WTC11 (cell line): ENCODE data around the gene KRT12. TPM values are rescaled to one million over a fixed set of nuclear protein-coding genes. Genes with fewer than 3 reads are reported as not detected.

ENCODE experiments used
- ATAC-seq: fragments of 200-7000 bp; cut with Tn5 transposase; 2 replicates; pipeline ENCODE4 v1.10.0; 2021; ENCODE audit warnings: mild to moderate bottlenecking, moderate library complexity
- CTCF ChIA-PET: fragments of 300-600 bp; sonication (Branson Sonifier 250); formaldehyde crosslinking; loops from one replicate; lab custom pipeline; 2021; ENCODE audit warnings: antibody characterized with exemption; lab: Charles Lee
- POLR2A ChIA-PET: fragments of 350-600 bp; sonication (Branson Sonifier 250); formaldehyde crosslinking; loops from one replicate; lab custom pipeline; 2021; ENCODE audit warnings: antibody characterized with exemption; lab: Charles Lee
- DNase-seq: peaks from one replicate; pipeline ENCODE4 v3.0.0; 2021; ENCODE audit warnings: low spot score
- H3K27ac Mint-ChIP-seq: 2 replicates; pipeline ENCODE4 v1.8.0; 2021; ENCODE audit warnings: mixed read lengths
- H3K27me3 Mint-ChIP-seq: 2 replicates; pipeline ENCODE4 v1.8.0; 2021; ENCODE audit warnings: low read depth, mild to moderate bottlenecking, moderate library complexity, mixed read lengths
- H3K36me3 Mint-ChIP-seq: 2 replicates; pipeline ENCODE4 v1.8.0; 2021; ENCODE audit warnings: mixed read lengths
- H3K4me1 Mint-ChIP-seq: 2 replicates; pipeline ENCODE4 v1.8.0; 2022; ENCODE audit warnings: mixed read lengths
- H3K4me3 Mint-ChIP-seq: 2 replicates; pipeline ENCODE4 v1.8.0; 2021; ENCODE audit warnings: mild to moderate bottlenecking, moderate library complexity, mixed read lengths
- H3K9me3 Mint-ChIP-seq: 2 replicates; pipeline ENCODE4 v1.8.0; 2021; ENCODE audit warnings: mixed read lengths
- CBFB ChIP-seq: sonication (generic); formaldehyde crosslinking; IDR thresholded peaks from 2 replicates; pipeline ENCODE4 v1.8.1; 2022; ENCODE audit warnings: mild to moderate bottlenecking, low read depth, missing genetic modification reagents
- CREM ChIP-seq: sonication (generic); formaldehyde crosslinking; IDR thresholded peaks from 2 replicates; pipeline ENCODE4 v1.8.1; 2022; ENCODE audit warnings: mild to moderate bottlenecking, missing genetic modification reagents, moderate library complexity
- EMX1 ChIP-seq: fragments of 250-450 bp; sonication (Bioruptor Pico); IDR thresholded peaks from 2 replicates; pipeline ENCODE4 v1.8.0; 2021; ENCODE audit warnings: mild to moderate bottlenecking
- FOXJ3 ChIP-seq: sonication (generic); formaldehyde crosslinking; IDR thresholded peaks from 2 replicates; pipeline ENCODE4 v1.9.0; 2021; ENCODE audit warnings: missing genetic modification reagents, mild to moderate bottlenecking, borderline replicate concordance
- GABPB1 ChIP-seq: sonication (generic); formaldehyde crosslinking; IDR thresholded peaks from 2 replicates; pipeline ENCODE4 v1.8.1; 2023; ENCODE audit warnings: mild to moderate bottlenecking, missing genetic modification reagents
- GTF2I ChIP-seq: fragments of 250-450 bp; sonication (Bioruptor Pico); conservative IDR thresholded peaks from 2 replicates; pipeline ENCODE4 v1.4.0; 2021; ENCODE audit warnings: mild to moderate bottlenecking
- IRF2 ChIP-seq: sonication (generic); formaldehyde crosslinking; IDR thresholded peaks from 2 replicates; pipeline ENCODE4 v1.8.0; 2022; ENCODE audit warnings: low read depth, missing genetic modification reagents, borderline replicate concordance
- MYBL2 ChIP-seq: sonication (generic); formaldehyde crosslinking; IDR thresholded peaks from 2 replicates; pipeline ENCODE4 v1.8.1; 2023; ENCODE audit warnings: mild to moderate bottlenecking, moderate library complexity, missing genetic modification reagents
- NFATC4 ChIP-seq: fragments of 250-450 bp; sonication (Bioruptor Pico); IDR thresholded peaks from 2 replicates; pipeline ENCODE4 v1.9.0; 2021; ENCODE audit warnings: mild to moderate bottlenecking
- NR1H2 ChIP-seq: sonication (generic); formaldehyde crosslinking; IDR thresholded peaks from 2 replicates; pipeline ENCODE4 v1.9.0; 2021; ENCODE audit warnings: mild to moderate bottlenecking, moderate library complexity, missing genetic modification reagents
- ZBTB21 ChIP-seq: sonication (generic); formaldehyde crosslinking; IDR thresholded peaks from 2 replicates; pipeline ENCODE4 v1.8.1; 2023; ENCODE audit warnings: mild to moderate bottlenecking, missing genetic modification reagents, borderline replicate concordance
- ZNF317 ChIP-seq: sonication (generic); formaldehyde crosslinking; IDR thresholded peaks from 2 replicates; pipeline ENCODE4 v1.8.1; 2023; ENCODE audit warnings: low read depth, mild to moderate bottlenecking, moderate library complexity, missing genetic modification reagents, borderline replicate concordance
- ZNF396 ChIP-seq: fragments of 250-450 bp; sonication (Bioruptor Pico); IDR thresholded peaks from 2 replicates; pipeline ENCODE4 v1.8.0; 2021; ENCODE audit warnings: mild to moderate bottlenecking, moderate library complexity, borderline replicate concordance
- total RNA-seq: library from RNA; stranded (reverse); gene quantifications from 3 replicates; pipeline ENCODE4 v1.2.3, GENCODE V29; 2021
- TF ChIP-seq, protein P1 (sequence below): sonication (generic); formaldehyde crosslinking; IDR thresholded peaks from 2 replicates; pipeline ENCODE4 v1.8.0; 2022; ENCODE audit warnings: mild to moderate bottlenecking, missing genetic modification reagents
- TF ChIP-seq, protein P2 (sequence below): fragments of 250-450 bp; sonication (Bioruptor Pico); conservative IDR thresholded peaks from 2 replicates; pipeline ENCODE4 v1.9.0; 2021; ENCODE audit warnings: mild to moderate bottlenecking
- TF ChIP-seq, protein P3 (sequence below): sonication (generic); formaldehyde crosslinking; IDR thresholded peaks from 2 replicates; pipeline ENCODE4 v1.8.1; 2023; ENCODE audit warnings: mild to moderate bottlenecking, missing genetic modification reagents
- TF ChIP-seq, protein P4 (sequence below): fragments of 250-450 bp; sonication (Bioruptor Pico); IDR thresholded peaks from 2 replicates; pipeline ENCODE4 v1.8.0; 2021; ENCODE audit warnings: mild to moderate bottlenecking
- TF ChIP-seq, protein P5 (sequence below): sonication (generic); formaldehyde crosslinking; IDR thresholded peaks from 2 replicates; pipeline ENCODE4 v1.8.1; 2023; ENCODE audit warnings: mild to moderate bottlenecking, missing genetic modification reagents, moderate library complexity
- TF ChIP-seq, protein P6 (sequence below): fragments of 250-450 bp; sonication (Bioruptor Pico); IDR thresholded peaks from 2 replicates; pipeline ENCODE4 v1.9.0; 2021; ENCODE audit warnings: mild to moderate bottlenecking, borderline replicate concordance

KRT12 gene
- total RNA-seq, 1 experiment from 2014 or later, result not detected

DNA sequence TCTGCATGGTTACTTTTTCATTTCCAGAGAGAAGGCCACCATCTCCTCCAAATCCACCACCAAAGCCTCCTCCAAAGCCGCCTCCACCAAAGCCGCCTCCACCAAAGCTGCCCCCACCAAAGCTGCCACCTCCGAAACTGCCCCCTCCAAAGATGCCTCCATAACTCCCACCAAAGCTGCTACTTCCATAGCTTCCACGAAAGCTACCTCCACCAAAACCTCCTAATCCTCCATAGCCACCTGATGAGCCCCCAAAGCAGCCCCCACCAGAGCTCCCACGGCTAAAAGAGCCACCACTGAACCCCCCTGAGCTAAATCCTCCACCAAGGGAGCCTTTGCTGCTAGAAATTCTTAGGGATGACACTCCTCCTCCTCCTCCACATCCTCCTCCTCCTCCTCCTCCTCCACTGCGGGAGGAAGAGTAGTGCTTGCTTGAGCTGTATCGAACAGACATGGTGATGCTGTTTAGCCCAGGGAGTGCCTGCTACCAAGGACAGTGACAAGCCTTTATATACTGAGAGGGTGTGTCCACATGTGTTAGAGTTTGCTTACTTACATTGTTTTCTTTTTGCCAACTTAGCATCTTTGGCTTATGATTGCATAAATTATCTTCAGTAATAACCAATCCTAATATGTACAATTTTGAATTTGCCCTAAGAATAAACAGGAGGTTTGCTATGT lies 44.8 kb downstream of the KRT12 start, which contains the start of gene KRT10:
Gene KRT10 (minus strand): TSS at position 483 of the 681 bp plus-strand sequence. CDS start 29 bp downstream, at position 454.
- DNase-seq, result no peak
- ChIA-PET POLR2A (no interaction called here), CTCF (interaction anchor here (0.9 kb wide), 1 partner anchor 41 kb away, joined by 3 read pairs; no protein-coding TSS in a partner anchor)
- H3K4me1 Mint-ChIP-seq, result peaks cover 14% of the 10 kb centered on the region
- no peak for ATAC-seq
- TF ChIP-seq ZNF317 (CRISPR knock-in tag) (no peak), GTF2I (CRISPR knock-in tag) (no peak), MYBL2 (no peak), EMX1 (CRISPR knock-in tag) (no peak), NR1H2 (CRISPR knock-in tag) (no peak), FOXJ3 (CRISPR knock-in tag) (no peak), IRF2 (CRISPR knock-in tag) (no peak), CBFB (CRISPR knock-in tag) (no peak), NFATC4 (CRISPR knock-in tag) (no peak), ZNF396 (CRISPR knock-in tag) (no peak), CREM (no peak), GABPB1 (CRISPR knock-in tag) (no peak), ZBTB21 (CRISPR knock-in tag) (no peak)
- TF ChIP-seq, protein P1, sequence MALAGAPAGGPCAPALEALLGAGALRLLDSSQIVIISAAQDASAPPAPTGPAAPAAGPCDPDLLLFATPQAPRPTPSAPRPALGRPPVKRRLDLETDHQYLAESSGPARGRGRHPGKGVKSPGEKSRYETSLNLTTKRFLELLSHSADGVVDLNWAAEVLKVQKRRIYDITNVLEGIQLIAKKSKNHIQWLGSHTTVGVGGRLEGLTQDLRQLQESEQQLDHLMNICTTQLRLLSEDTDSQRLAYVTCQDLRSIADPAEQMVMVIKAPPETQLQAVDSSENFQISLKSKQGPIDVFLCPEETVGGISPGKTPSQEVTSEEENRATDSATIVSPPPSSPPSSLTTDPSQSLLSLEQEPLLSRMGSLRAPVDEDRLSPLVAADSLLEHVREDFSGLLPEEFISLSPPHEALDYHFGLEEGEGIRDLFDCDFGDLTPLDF (CRISPR knock-in tag), result no peak
- TF ChIP-seq, protein P2, sequence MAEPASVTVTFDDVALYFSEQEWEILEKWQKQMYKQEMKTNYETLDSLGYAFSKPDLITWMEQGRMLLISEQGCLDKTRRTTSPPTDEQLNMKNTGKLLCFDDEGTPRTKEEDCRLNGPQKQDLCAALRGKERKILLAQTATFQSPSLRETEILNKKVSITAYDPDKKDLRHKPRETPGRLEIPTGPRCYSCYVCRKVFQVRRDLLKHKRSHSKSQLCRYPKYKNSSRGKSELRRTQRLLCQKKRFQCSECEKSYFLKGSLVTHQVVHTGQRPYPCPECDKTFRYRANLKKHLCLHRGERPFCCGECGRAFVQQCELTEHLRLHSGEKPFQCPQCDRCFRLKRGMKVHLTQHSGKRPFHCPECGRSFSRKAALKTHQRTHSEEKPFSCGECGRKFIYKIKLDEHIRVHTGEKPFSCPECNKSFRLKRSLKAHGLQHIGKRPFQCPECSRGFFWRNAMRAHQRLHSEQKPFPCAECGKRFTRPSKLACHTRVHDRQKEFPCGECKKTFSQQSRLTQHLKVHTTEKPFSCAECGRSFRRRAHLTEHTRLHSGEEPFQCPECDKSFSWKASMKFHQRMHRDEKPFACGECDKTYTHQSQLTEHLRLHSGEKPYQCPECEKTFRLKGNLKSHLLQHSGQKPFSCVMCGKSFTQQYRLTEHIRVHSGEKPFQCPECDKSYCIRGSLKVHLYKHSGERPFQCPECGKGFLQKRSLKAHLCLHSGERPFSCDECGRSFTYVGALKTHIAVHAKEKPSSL (CRISPR knock-in tag), result no peak
- TF ChIP-seq, protein P3, sequence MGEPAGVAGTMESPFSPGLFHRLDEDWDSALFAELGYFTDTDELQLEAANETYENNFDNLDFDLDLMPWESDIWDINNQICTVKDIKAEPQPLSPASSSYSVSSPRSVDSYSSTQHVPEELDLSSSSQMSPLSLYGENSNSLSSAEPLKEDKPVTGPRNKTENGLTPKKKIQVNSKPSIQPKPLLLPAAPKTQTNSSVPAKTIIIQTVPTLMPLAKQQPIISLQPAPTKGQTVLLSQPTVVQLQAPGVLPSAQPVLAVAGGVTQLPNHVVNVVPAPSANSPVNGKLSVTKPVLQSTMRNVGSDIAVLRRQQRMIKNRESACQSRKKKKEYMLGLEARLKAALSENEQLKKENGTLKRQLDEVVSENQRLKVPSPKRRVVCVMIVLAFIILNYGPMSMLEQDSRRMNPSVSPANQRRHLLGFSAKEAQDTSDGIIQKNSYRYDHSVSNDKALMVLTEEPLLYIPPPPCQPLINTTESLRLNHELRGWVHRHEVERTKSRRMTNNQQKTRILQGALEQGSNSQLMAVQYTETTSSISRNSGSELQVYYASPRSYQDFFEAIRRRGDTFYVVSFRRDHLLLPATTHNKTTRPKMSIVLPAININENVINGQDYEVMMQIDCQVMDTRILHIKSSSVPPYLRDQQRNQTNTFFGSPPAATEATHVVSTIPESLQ (CRISPR knock-in tag), result no peak
- TF ChIP-seq, protein P4, sequence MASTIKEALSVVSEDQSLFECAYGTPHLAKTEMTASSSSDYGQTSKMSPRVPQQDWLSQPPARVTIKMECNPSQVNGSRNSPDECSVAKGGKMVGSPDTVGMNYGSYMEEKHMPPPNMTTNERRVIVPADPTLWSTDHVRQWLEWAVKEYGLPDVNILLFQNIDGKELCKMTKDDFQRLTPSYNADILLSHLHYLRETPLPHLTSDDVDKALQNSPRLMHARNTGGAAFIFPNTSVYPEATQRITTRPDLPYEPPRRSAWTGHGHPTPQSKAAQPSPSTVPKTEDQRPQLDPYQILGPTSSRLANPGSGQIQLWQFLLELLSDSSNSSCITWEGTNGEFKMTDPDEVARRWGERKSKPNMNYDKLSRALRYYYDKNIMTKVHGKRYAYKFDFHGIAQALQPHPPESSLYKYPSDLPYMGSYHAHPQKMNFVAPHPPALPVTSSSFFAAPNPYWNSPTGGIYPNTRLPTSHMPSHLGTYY (CRISPR knock-in tag), result no peak
- TF ChIP-seq, protein P5, sequence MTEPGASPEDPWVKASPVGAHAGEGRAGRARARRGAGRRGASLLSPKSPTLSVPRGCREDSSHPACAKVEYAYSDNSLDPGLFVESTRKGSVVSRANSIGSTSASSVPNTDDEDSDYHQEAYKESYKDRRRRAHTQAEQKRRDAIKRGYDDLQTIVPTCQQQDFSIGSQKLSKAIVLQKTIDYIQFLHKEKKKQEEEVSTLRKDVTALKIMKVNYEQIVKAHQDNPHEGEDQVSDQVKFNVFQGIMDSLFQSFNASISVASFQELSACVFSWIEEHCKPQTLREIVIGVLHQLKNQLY, result no peak
- TF ChIP-seq, protein P6, sequence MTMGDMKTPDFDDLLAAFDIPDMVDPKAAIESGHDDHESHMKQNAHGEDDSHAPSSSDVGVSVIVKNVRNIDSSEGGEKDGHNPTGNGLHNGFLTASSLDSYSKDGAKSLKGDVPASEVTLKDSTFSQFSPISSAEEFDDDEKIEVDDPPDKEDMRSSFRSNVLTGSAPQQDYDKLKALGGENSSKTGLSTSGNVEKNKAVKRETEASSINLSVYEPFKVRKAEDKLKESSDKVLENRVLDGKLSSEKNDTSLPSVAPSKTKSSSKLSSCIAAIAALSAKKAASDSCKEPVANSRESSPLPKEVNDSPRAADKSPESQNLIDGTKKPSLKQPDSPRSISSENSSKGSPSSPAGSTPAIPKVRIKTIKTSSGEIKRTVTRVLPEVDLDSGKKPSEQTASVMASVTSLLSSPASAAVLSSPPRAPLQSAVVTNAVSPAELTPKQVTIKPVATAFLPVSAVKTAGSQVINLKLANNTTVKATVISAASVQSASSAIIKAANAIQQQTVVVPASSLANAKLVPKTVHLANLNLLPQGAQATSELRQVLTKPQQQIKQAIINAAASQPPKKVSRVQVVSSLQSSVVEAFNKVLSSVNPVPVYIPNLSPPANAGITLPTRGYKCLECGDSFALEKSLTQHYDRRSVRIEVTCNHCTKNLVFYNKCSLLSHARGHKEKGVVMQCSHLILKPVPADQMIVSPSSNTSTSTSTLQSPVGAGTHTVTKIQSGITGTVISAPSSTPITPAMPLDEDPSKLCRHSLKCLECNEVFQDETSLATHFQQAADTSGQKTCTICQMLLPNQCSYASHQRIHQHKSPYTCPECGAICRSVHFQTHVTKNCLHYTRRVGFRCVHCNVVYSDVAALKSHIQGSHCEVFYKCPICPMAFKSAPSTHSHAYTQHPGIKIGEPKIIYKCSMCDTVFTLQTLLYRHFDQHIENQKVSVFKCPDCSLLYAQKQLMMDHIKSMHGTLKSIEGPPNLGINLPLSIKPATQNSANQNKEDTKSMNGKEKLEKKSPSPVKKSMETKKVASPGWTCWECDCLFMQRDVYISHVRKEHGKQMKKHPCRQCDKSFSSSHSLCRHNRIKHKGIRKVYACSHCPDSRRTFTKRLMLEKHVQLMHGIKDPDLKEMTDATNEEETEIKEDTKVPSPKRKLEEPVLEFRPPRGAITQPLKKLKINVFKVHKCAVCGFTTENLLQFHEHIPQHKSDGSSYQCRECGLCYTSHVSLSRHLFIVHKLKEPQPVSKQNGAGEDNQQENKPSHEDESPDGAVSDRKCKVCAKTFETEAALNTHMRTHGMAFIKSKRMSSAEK (CRISPR knock-in tag), result no peak
- no peak within 1 kb of the TSS for H3K27ac Mint-ChIP-seq
- peaks cover 9% of the 10 kb centered on the region for H3K36me3 Mint-ChIP-seq
- H3K4me3 Mint-ChIP-seq, result no peak within 1 kb of the TSS
- H3K27me3 Mint-ChIP-seq, result peaks cover 59% of the 10 kb centered on the region
- no peaks in the 10 kb centered on the region for H3K9me3 Mint-ChIP-seq
